ENCODE data around the gene CENPE. TPM values are rescaled to one million over a fixed set of nuclear protein-coding genes. Genes with fewer than 3 reads are reported as not detected.
A peak's percentile ranks its signal among the peaks of the same experiment; 100 is the strongest.

Gene CENPE
- total and polyA plus RNA-seq, 2 of the 4 experiments (the other 2 are of a cell fraction), result 3.7 to 14.5 TPM

DNA sequence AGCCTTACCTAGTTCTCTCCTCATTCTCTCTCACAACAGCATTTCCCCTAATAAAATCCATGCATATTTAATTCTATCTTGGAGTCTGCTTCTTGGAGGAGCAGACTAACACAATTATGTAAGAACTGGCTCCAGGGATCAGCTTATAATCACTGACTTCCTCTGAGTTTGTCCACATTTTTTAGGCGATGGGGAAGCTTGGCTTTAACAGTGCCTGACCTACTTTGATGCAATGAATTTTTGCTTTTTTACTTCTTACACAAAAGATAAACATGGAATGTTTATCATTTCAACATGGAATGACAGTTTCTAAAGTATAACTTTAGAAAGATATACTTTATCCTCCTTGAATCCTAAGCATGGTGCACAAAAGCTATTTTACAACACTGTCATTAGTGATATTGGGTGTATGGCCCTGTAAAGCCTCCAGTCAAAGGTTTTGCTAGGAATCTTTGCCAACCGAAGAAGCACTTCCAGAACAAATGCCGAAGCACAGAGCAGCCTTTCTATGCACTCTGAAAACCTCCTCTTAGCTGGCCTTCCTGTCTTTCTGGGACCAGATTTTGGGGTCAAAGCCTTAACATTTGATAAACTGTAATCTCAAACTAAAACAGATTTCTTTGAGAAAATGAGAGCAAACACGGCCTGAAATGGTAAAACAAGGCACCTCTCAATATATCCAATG is 99.2 kb downstream of the CENPE start (continued):
- TF ChIP-seq, protein P1, sequence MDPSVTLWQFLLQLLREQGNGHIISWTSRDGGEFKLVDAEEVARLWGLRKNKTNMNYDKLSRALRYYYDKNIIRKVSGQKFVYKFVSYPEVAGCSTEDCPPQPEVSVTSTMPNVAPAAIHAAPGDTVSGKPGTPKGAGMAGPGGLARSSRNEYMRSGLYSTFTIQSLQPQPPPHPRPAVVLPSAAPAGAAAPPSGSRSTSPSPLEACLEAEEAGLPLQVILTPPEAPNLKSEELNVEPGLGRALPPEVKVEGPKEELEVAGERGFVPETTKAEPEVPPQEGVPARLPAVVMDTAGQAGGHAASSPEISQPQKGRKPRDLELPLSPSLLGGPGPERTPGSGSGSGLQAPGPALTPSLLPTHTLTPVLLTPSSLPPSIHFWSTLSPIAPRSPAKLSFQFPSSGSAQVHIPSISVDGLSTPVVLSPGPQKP (IDR thresholded peaks at IDR 0.05; ENCODE audit: borderline replicate concordance, low read depth, low read length), result no peak

DNA sequence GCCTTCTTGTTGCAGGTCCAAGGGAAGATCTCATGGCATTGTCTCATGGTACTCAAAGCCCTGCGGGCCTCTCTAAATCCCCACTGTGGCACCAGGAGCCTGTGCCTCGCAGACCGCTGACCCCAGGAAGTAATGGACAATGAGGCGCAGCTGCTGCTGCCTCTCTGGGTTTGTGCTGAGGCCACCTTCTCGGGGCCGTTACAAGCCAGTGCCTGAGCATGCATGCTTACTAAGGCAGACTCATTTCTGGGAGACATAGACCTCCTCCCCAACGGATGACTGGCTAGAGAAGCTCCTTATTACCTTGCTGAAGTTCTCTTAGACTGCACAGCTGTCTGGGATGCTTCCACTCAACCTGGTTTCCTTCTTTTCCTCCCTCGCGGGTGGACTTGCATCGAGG is 99.8 kb downstream of the CENPE start:
- intact Hi-C loops (cut with micrococcal nuclease), result loop anchor here (2.0 to 10.0 kb wide), 4 partner anchors 80 to 754 kb away; partner anchors contain the start of genes SLC39A8 and SLC9B1

More for the DNA sequence above, 99.8 kb downstream of the CENPE start:
- peaks cover 5% of the 10 kb centered on the region for H3K4me1 ChIP-seq (ENCODE audit: control insufficient read depth, insufficient read depth, low read length)
- ChIA-PET POLR2A (ENCODE audit: unreplicated experiment) (no interaction called here), CTCF (no interaction called here)
- H4K5ac ChIP-seq (ENCODE audit: low read depth, low read length), result no peak overlapping the region
- no peaks in the 10 kb centered on the region for H3K27me3 ChIP-seq (ENCODE audit: control insufficient read depth, insufficient read depth, low read length)
- no peak overlapping the region for H2BK15ac ChIP-seq (ENCODE audit: low read depth, low read length)
- DNase-seq, result peak; percentile 4
- H3K18ac ChIP-seq (ENCODE audit: low read depth, low read length), result no peak overlapping the region
- peak overlapping the region; percentile 67; the same call in 1 of the 2 replicates for H3K23ac ChIP-seq (ENCODE audit: low read depth, low read length)
- no peaks in the 10 kb centered on the region for H4K20me1 ChIP-seq (ENCODE audit: insufficient read depth, low read length)
- no peak overlapping the region for H3K56ac ChIP-seq (ENCODE audit: extremely low read depth, insufficient read depth, low read length)
- H3K14ac ChIP-seq (replicated peaks; ENCODE audit: low read depth, low read length), result no peak overlapping the region; the same call in 1 of the 2 replicates
- peaks cover 2% of the 10 kb centered on the region; the same call in 1 of the 2 replicates for H3K36me3 ChIP-seq (ENCODE audit: control insufficient read depth, insufficient read depth, low read length)
- peak overlapping the region; percentile 99 for H3K4me2 ChIP-seq (ENCODE audit: low read depth, low read length)
- no peak overlapping the region for H4K8ac ChIP-seq (ENCODE audit: low read depth in 2 of 2, low read length in 2 of 2)
- peak overlapping the region; percentile 36 for H3K9ac ChIP-seq (ENCODE audit: low read depth, low read length)
- H3K27ac ChIP-seq (ENCODE audit: insufficient read depth, low read length), result peak overlapping the region; percentile 30; the same call in 1 of the 2 replicates
- H2AFZ ChIP-seq (replicated peaks; ENCODE audit: low read length, poor library complexity), result peak overlapping the region; percentile 38
- 73% methylated on average over 7 of the region's 10 CpGs; no CpG with 5 or more reads in 1 of the 2 experiments for WGBS, 2 experiments (ENCODE audit: extremely low coverage in 2 of 2, insufficient read length in 1 of 2)
- H2AK5ac ChIP-seq (ENCODE audit: low read depth, low read length), result no peak overlapping the region
- peak overlapping the region; percentile 17 for H2BK5ac ChIP-seq (ENCODE audit: low read depth, low read length, poor library complexity, severe bottlenecking)
- in situ Hi-C loops (cut with MboI; ENCODE audit: low sequenced_read_pairs), result loop anchor here (10.0 kb wide), 1 partner anchor 654 kb away; no protein-coding TSS in a partner anchor
- no TSS peak for BruUV-seq (replicated peaks)
- ATAC-seq (ENCODE audit: low read depth), result peak; percentile 21
- no peaks in the 10 kb centered on the region for H3K9me3 ChIP-seq (ENCODE audit: control insufficient read depth, insufficient read depth, low read length)
- H2BK120ac ChIP-seq (ENCODE audit: low read depth, low read length), result no peak overlapping the region
- H4K91ac ChIP-seq (ENCODE audit: insufficient read depth, low read depth, low read length), result no peak overlapping the region
- peak overlapping the region; percentile 11; the same call in 1 of the 2 replicates for H3K4me3 ChIP-seq (ENCODE audit: insufficient read depth, low read depth, low read length)
- dilution Hi-C loops (cut with HindIII; ENCODE audit: low sequenced_read_pairs, unreplicated experiment), result no loop called here
- no peak overlapping the region for H2AK9ac ChIP-seq (replicated peaks; ENCODE audit: low read depth, low read length, poor library complexity)
- TF ChIP-seq, protein P2, sequence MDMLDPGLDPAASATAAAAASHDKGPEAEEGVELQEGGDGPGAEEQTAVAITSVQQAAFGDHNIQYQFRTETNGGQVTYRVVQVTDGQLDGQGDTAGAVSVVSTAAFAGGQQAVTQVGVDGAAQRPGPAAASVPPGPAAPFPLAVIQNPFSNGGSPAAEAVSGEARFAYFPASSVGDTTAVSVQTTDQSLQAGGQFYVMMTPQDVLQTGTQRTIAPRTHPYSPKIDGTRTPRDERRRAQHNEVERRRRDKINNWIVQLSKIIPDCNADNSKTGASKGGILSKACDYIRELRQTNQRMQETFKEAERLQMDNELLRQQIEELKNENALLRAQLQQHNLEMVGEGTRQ (IDR thresholded peaks at IDR 0.05; ENCODE audit: low read depth, low read length), result no peak
- TF ChIP-seq, protein P1 (IDR thresholded peaks at IDR 0.05; ENCODE audit: borderline replicate concordance, low read depth, low read length), result no peak
- TF ChIP-seq MXI1 (IDR thresholded peaks at IDR 0.05; ENCODE audit: borderline replicate concordance, low read depth, low read length) (no peak), BHLHE40 (IDR thresholded peaks at IDR 0.05; ENCODE audit: low read depth, low read length) (no peak), FOS (IDR thresholded peaks at IDR 0.05; ENCODE audit: low read depth, low read length) (no peak)
- H2BK20ac ChIP-seq (ENCODE audit: low read depth, low read length), result no peak overlapping the region
- peaks cover 15 to 21% of the 10 kb centered on the region in 2 experiments for H3K79me1 ChIP-seq (ENCODE audit: low read depth in 1 of 2, low read length in 2 of 2)
- H3K4ac ChIP-seq (ENCODE audit: low read depth, low read length), result peak overlapping the region; percentile 43; the same call in 1 of the 2 replicates
- peaks cover 4% of the 10 kb centered on the region for H3K9me1 ChIP-seq (ENCODE audit: insufficient read depth, low read length)
